Osteoblast (primary cell): ENCODE results near the gene PDLIM5. TPM values are rescaled to one million over a fixed set of nuclear protein-coding genes. Genes with fewer than 3 reads are reported as not detected.

Source experiments
- DNase-seq: peaks from one replicate; pipeline ENCODE4 v3.0.0; 2011; ENCODE audit warnings: low spot score, mixed read lengths; ENCODE audit not compliant: insufficient read length; ENCODE audit errors: missing footprints
- H2AFZ ChIP-seq: 2 replicates; pipeline ENCODE4 v1.6.0; 2011; ENCODE audit warnings: mild to moderate bottlenecking, low read length
- H3K27ac ChIP-seq: 2 replicates; pipeline ENCODE4 v1.5.1; 2011; ENCODE audit warnings: mild to moderate bottlenecking, low read depth, low read length, moderate library complexity
- H3K27me3 ChIP-seq: 2 replicates; pipeline ENCODE4 v1.6.0; 2012; ENCODE audit warnings: mild to moderate bottlenecking, control low read depth, inconsistent platforms, low read length, moderate library complexity; ENCODE audit not compliant: insufficient read depth
- H3K36me3 ChIP-seq: 2 replicates; pipeline ENCODE4 v1.5.1; 2011; ENCODE audit warnings: mild to moderate bottlenecking, low read length, control low read depth, moderate library complexity; ENCODE audit not compliant: insufficient read depth
- H3K4me1 ChIP-seq: 2 replicates; pipeline ENCODE4 v1.5.1; 2011; ENCODE audit warnings: mild to moderate bottlenecking, low read length, control low read depth, moderate library complexity; ENCODE audit not compliant: insufficient read depth
- H3K4me2 ChIP-seq: 2 replicates; pipeline ENCODE4 v1.6.0; 2011; ENCODE audit warnings: mild to moderate bottlenecking, low read length; ENCODE audit not compliant: insufficient read depth
- H3K4me3 ChIP-seq: fragments of 200-600 bp; sonication (generic); 3 replicates; pipeline ENCODE4 v1.5.1; 2012; ENCODE audit warnings: mild to moderate bottlenecking, low read length, inconsistent platforms; ENCODE audit not compliant: insufficient read depth
- H3K79me2 ChIP-seq: 2 replicates; pipeline ENCODE4 v1.6.0; 2012; ENCODE audit warnings: mild to moderate bottlenecking, low read length, control low read depth, inconsistent platforms; ENCODE audit not compliant: insufficient read depth
- H3K9me3 ChIP-seq: 2 replicates; pipeline ENCODE4 v1.5.1; 2011; ENCODE audit warnings: low read depth, low read length, control low read depth
- H4K20me1 ChIP-seq: 2 replicates; pipeline ENCODE4 v1.6.0; 2012; ENCODE audit warnings: mild to moderate bottlenecking, low read length, control low read depth; ENCODE audit not compliant: insufficient read depth
- CTCF ChIP-seq: IDR thresholded peaks from 2 replicates; pipeline ENCODE4 v1.5.1; 2011; ENCODE audit warnings: mild to moderate bottlenecking, low read depth, low read length, moderate library complexity; ENCODE audit errors: extremely low read depth
- total RNA-seq: library from RNA; depleted of rRNA; stranded (reverse); fragments of >200 nt; gene quantifications from 2 replicates; pipeline ENCODE4 v1.2.3, GENCODE V29; 2012

The PDLIM5 gene
- total RNA-seq, 1 donor, result 312 TPM

DNA sequence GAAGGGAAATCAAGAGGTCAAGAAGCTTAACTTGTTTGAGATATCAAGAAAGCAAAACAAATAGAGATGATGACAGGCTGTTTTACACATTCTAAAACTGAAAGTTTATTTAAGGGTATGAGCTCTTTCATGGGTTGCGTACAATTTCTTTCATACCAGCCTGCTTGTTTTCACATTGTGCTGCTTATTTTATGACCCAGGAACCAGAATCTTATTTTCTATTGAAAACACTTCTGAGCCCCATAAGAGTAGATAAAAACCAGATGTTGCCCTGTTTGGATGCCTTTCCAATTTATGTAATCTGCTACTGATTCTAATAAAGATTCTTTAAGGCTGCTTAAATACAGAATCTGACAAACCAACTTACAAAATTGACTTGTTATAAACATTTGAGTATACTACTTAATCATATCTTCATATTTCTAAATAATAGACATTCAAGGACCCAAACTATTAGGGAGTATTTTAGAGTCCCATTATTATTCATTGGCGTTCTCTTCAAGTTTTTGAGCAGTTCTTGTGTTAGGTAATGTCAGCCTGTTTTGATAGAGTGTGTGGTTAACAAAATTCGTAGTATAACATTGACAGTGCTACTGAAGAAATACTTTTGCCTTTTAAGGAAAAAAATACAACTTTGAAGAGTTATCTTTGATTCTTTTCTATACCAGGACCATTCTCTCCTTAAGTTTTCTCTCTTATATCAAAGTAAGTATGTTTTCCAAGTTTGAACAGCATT is 74.4 kb downstream of the PDLIM5 start:
- Histone ChIP-seq H2AFZ (no peak overlapping the region), H3K36me3 (peaks cover 17% of the 10 kb centered on the region), H3K27me3 (no peaks in the 10 kb centered on the region), H3K79me2 (peaks cover 73% of the 10 kb centered on the region), H3K4me1 (peaks cover 85% of the 10 kb centered on the region), H3K9me3 (no peaks in the 10 kb centered on the region), H3K4me2 (peak overlapping the region; percentile 48), H3K27ac (peak overlapping the region; percentile 37), H4K20me1 (no peaks in the 10 kb centered on the region), H3K4me3 (no peak overlapping the region)
- TF ChIP-seq CTCF, result no peak
- DNase-seq, result no peak

GRCh38 chr4:94527556-94528233 is 76.0 kb downstream of the PDLIM5 start:
- H3K4me2 ChIP-seq, result no peak overlapping the region
- DNase-seq, result no peak
- H3K79me2 ChIP-seq, result peaks cover 67% of the 10 kb centered on the region
- H2AFZ ChIP-seq, result no peak overlapping the region
- TF ChIP-seq CTCF, result no peak
- H3K27ac ChIP-seq, result peak overlapping the region; percentile 51
- no peak overlapping the region for H3K4me3 ChIP-seq
- no peaks in the 10 kb centered on the region for H3K9me3 ChIP-seq
- H3K27me3 ChIP-seq, result no peaks in the 10 kb centered on the region
- H4K20me1 ChIP-seq, result no peaks in the 10 kb centered on the region
- peaks cover 87% of the 10 kb centered on the region for H3K4me1 ChIP-seq
- H3K36me3 ChIP-seq, result peaks cover 13% of the 10 kb centered on the region

DNA sequence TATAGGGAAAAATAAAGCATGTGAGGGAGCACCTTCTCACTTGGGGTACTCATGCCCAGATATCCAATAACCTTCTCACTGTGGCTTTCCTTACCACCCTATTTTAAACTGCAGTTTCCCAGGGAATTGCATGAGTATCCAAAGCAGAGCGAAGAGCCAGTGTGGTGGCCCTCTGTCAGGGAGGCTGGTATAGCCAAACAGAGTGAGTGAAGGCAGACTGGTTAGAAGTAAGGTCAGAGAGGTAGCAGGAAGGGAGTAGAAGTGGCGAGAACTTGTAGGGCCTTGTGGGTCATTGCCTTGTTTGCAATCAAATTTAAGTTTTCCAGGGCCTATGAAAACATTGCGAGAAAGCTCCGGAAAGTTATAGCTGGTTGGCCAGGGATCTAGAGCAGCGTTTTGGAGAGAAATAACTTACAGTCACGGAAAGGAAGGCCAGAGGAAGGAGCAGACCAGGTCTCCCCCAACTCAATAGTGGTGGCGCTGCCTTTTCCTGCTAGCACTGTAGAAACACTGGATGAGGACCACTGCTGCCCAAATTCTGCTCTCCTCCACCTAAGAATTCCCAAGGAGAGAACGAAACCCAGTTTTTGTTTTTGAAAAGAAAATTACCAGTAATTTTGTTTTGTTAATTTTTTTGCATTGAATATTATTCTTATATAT is 77.2 kb downstream of the PDLIM5 start:
- Histone ChIP-seq H3K79me2 (peaks cover 70% of the 10 kb centered on the region), H3K4me3 (no peak overlapping the region), H3K27ac (peak overlapping the region; percentile 51), H4K20me1 (no peaks in the 10 kb centered on the region), H3K9me3 (no peaks in the 10 kb centered on the region), H3K4me2 (peak overlapping the region; percentile 19), H2AFZ (no peak overlapping the region), H3K27me3 (no peaks in the 10 kb centered on the region), H3K4me1 (peaks cover 87% of the 10 kb centered on the region), H3K36me3 (peaks cover 13% of the 10 kb centered on the region)
- no peak for DNase-seq
- no peak for TF ChIP-seq CTCF

- Histone ChIP-seq H3K27ac (peak overlapping the region; percentile 55), H3K36me3 (peaks cover 13% of the 10 kb centered on the region), H2AFZ (no peak overlapping the region), H3K4me1 (peaks cover 89% of the 10 kb centered on the region), H3K4me3 (no peak overlapping the region), H4K20me1 (peaks cover 4% of the 10 kb centered on the region), H3K27me3 (no peaks in the 10 kb centered on the region), H3K79me2 (peaks cover 74% of the 10 kb centered on the region), H3K9me3 (no peaks in the 10 kb centered on the region), H3K4me2 (no peak overlapping the region)
- TF ChIP-seq CTCF, result no peak
- no peak for DNase-seq
Observed at GRCh38 chr4:94530073-94530472, 78.3 kb downstream of the PDLIM5 start.
